GM12865 (cell line): ENCODE data around the gene IKZF3.
A peak's percentile ranks its signal among the peaks of the same experiment; 100 is the strongest.
"Not testable (repeated sequence)": the region's sequence is repeated elsewhere in the genome, so short reads cannot be mapped to it uniquely, and the experiment has no call there.

Source experiments
- DNase-seq: peaks from one replicate; pipeline ENCODE4 v3.0.0; 2010; ENCODE audit warnings: low read depth
- H3K4me3 ChIP-seq: 2 replicates; pipeline ENCODE4 v1.5.1; 2011; ENCODE audit warnings: mild to moderate bottlenecking, low read depth, low read length, control low read depth
- CTCF ChIP-seq: IDR thresholded peaks from 2 replicates; pipeline ENCODE4 v1.5.1; 2011; ENCODE audit warnings: low read length, control low read depth, low read depth, inconsistent platforms; ENCODE audit not compliant: insufficient read depth; ENCODE audit errors: missing control alignments

IKZF3 gene

GRCh38 chr17:39868554-39868942, 4.4 kb upstream of the IKZF3 start:
- H3K4me3 ChIP-seq = peak overlapping the region; percentile 58
- no peak for TF ChIP-seq CTCF
- DNase-seq = no peak

- DNase-seq = peak; percentile 92
- TF ChIP-seq CTCF = no peak
- H3K4me3 ChIP-seq = peak within 1 kb of the TSS; percentile 58
Observed at GRCh38 chr17:39867880-39868553, 3.9 kb upstream of the IKZF3 start, which contains the start of gene ZPBP2. Gene ZPBP2 (plus strand): TSS chr17:39868202. CDS start chr17:39868355, 153 bp downstream.

GRCh38 chr17:39867084-39867879, 3.2 kb upstream of the IKZF3 start:
- H3K4me3 ChIP-seq = peak overlapping the region; percentile 58
- TF ChIP-seq CTCF = no peak
- DNase-seq = peak; percentile 97

- peak overlapping the region; percentile 58 for H3K4me3 ChIP-seq
Observed at GRCh38 chr17:39866013-39866730, 2.1 kb upstream of the IKZF3 start.

GRCh38 chr17:39863244-39863917, 731 bp downstream of the IKZF3 start:
- peak overlapping the region; percentile 74 for H3K4me3 ChIP-seq
- peak; percentile 40 for DNase-seq
- no peak for TF ChIP-seq CTCF

More at GRCh38 chr17:39866013-39866730, 2.1 kb upstream of the IKZF3 start:
- no peak for TF ChIP-seq CTCF
- peak; percentile 32 for DNase-seq

GRCh38 chr17:39861235-39861634, 2.9 kb downstream of the IKZF3 start:
- no peak for TF ChIP-seq CTCF
- peak overlapping the region; percentile 74 for H3K4me3 ChIP-seq
- peak; percentile 64 for DNase-seq

- not testable (repeated sequence) for H3K4me3 ChIP-seq, DNase-seq
Observed at GRCh38 chr17:39855911-39856649, 8.0 kb downstream of the IKZF3 start.
